Measurements from ENCODE around the gene SIPA1. TPM values are rescaled to one million over a fixed set of nuclear protein-coding genes. Genes with fewer than 3 reads are reported as not detected.

SIPA1 gene
- total RNA-seq, 1 experiment from 2014 or later = 65.4 TPM

DNA sequence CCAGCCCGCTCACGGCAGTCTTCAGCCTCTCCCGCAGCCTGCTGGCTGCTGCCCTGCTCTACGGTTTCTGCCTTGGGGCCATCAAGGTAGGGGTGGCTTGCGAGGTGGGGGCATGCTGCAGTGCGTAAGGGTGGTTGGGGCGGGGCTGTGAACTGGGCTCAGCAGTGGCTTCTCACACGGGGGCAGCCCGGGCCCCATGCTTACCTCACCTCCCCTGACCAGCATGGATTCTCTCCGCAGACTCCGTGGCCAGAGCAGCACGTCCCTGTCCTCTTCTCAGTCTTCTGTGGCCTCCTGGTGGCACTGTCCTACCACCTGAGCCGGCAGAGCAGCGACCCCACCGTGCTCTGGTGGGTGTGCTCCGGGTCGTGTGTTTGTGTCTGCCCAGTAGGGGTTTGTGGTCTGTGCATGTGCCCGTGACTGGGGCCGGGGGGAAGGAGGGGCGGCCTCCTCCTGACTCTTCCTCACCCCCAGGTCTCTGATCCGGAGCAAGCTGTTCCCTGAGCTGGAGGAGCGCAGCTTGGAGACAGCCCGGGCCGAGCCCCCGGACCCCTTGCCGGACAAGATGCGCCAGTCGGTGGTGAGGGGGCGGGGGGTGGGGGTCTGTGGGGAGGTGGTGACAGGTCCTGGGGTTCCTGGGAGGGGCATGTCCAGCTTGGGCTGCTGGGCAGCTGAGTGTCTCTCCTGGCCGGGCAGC, 12.8 kb upstream of the SIPA1 start:
- Mint-ChIP-seq H3K9me3 (no peaks in the 10 kb centered on the region), H3K27me3 (ENCODE audit: low read depth) (no peaks in the 10 kb centered on the region), H3K4me1 (no peaks in the 10 kb centered on the region), H3K36me3 (peaks cover 28% of the 10 kb centered on the region), H3K4me3 (no peak overlapping the region), H3K27ac (no peak overlapping the region)
- POLR2A ChIA-PET = no interaction called here
- TF ChIP-seq, protein P1, sequence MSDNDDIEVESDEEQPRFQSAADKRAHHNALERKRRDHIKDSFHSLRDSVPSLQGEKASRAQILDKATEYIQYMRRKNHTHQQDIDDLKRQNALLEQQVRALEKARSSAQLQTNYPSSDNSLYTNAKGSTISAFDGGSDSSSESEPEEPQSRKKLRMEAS (CRISPR knock-in tag; IDR thresholded peaks at IDR 0.05) = no peak
- no peak for TF ChIP-seq ZNF671 (CRISPR knock-in tag; IDR thresholded peaks at IDR 0.05)
- TF ChIP-seq, protein P2, sequence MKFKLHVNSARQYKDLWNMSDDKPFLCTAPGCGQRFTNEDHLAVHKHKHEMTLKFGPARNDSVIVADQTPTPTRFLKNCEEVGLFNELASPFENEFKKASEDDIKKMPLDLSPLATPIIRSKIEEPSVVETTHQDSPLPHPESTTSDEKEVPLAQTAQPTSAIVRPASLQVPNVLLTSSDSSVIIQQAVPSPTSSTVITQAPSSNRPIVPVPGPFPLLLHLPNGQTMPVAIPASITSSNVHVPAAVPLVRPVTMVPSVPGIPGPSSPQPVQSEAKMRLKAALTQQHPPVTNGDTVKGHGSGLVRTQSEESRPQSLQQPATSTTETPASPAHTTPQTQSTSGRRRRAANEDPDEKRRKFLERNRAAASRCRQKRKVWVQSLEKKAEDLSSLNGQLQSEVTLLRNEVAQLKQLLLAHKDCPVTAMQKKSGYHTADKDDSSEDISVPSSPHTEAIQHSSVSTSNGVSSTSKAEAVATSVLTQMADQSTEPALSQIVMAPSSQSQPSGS (CRISPR knock-in tag; IDR thresholded peaks at IDR 0.05; ENCODE audit: borderline replicate concordance, low read depth) = no peak
- TF ChIP-seq, protein P3, sequence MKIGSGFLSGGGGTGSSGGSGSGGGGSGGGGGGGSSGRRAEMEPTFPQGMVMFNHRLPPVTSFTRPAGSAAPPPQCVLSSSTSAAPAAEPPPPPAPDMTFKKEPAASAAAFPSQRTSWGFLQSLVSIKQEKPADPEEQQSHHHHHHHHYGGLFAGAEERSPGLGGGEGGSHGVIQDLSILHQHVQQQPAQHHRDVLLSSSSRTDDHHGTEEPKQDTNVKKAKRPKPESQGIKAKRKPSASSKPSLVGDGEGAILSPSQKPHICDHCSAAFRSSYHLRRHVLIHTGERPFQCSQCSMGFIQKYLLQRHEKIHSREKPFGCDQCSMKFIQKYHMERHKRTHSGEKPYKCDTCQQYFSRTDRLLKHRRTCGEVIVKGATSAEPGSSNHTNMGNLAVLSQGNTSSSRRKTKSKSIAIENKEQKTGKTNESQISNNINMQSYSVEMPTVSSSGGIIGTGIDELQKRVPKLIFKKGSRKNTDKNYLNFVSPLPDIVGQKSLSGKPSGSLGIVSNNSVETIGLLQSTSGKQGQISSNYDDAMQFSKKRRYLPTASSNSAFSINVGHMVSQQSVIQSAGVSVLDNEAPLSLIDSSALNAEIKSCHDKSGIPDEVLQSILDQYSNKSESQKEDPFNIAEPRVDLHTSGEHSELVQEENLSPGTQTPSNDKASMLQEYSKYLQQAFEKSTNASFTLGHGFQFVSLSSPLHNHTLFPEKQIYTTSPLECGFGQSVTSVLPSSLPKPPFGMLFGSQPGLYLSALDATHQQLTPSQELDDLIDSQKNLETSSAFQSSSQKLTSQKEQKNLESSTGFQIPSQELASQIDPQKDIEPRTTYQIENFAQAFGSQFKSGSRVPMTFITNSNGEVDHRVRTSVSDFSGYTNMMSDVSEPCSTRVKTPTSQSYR (CRISPR knock-in tag; IDR thresholded peaks at IDR 0.05) = no peak
- TF ChIP-seq NR1H2 (CRISPR knock-in tag; IDR thresholded peaks at IDR 0.05) = no peak
- TF ChIP-seq, protein P4, sequence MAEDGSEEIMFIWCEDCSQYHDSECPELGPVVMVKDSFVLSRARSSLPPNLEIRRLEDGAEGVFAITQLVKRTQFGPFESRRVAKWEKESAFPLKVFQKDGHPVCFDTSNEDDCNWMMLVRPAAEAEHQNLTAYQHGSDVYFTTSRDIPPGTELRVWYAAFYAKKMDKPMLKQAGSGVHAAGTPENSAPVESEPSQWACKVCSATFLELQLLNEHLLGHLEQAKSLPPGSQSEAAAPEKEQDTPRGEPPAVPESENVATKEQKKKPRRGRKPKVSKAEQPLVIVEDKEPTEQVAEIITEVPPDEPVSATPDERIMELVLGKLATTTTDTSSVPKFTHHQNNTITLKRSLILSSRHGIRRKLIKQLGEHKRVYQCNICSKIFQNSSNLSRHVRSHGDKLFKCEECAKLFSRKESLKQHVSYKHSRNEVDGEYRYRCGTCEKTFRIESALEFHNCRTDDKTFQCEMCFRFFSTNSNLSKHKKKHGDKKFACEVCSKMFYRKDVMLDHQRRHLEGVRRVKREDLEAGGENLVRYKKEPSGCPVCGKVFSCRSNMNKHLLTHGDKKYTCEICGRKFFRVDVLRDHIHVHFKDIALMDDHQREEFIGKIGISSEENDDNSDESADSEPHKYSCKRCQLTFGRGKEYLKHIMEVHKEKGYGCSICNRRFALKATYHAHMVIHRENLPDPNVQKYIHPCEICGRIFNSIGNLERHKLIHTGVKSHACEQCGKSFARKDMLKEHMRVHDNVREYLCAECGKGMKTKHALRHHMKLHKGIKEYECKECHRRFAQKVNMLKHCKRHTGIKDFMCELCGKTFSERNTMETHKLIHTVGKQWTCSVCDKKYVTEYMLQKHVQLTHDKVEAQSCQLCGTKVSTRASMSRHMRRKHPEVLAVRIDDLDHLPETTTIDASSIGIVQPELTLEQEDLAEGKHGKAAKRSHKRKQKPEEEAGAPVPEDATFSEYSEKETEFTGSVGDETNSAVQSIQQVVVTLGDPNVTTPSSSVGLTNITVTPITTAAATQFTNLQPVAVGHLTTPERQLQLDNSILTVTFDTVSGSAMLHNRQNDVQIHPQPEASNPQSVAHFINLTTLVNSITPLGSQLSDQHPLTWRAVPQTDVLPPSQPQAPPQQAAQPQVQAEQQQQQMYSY (CRISPR knock-in tag; IDR thresholded peaks at IDR 0.05) = no peak
- TF ChIP-seq, protein P5, sequence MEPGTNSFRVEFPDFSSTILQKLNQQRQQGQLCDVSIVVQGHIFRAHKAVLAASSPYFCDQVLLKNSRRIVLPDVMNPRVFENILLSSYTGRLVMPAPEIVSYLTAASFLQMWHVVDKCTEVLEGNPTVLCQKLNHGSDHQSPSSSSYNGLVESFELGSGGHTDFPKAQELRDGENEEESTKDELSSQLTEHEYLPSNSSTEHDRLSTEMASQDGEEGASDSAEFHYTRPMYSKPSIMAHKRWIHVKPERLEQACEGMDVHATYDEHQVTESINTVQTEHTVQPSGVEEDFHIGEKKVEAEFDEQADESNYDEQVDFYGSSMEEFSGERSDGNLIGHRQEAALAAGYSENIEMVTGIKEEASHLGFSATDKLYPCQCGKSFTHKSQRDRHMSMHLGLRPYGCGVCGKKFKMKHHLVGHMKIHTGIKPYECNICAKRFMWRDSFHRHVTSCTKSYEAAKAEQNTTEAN (CRISPR knock-in tag; IDR thresholded peaks at IDR 0.05) = no peak
- TF ChIP-seq ZNF396 (CRISPR knock-in tag; IDR thresholded peaks at IDR 0.05; ENCODE audit: borderline replicate concordance) = no peak
- ATAC-seq (no peak), DNase-seq (ENCODE audit: low spot score) (no peak)
- CTCF ChIA-PET = interaction anchor here (0.5 to 2.5 kb wide), 24 partner anchors 8 to 263 kb away, joined by 3 to 31 read pairs (median 4); partner anchors contain the start of genes FIBP, KAT5, MAP3K11 and MUS81

DNA sequence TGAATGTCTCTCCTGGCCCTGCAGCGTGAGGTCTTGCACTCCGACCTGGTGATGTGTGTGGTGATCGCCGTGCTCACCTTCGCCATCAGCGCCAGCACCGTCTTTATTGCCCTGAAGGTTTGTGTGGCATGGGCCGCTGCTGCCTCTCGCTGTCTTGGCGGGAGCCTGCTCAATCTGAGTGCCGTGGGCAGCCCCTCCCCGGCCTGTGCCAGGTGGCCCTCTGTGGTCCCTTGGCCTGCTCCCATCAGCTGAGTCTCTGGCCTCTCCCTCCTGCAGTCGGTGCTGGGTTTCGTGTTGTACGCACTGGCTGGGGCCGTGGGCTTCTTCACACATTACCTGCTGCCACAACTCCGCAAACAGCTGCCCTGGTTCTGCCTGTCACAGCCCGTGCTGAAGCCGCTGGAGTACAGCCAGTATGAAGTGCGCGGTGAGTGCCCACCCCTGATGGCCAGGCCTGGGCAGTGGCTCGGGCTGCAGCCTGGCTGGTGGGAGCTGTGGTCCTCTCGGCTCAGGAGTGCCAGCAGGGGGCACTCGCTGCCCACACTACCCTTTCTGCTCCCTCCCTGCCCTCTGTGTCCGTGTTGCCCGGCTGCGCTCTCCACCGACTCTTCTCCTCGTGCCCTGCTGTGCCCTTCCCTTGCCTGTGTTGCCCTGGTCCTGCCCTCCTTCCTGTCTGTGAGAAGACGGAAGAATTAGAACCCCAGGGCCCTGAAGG, 12.1 kb upstream of the SIPA1 start:
- ATAC-seq (peak; percentile 71), DNase-seq (ENCODE audit: low spot score) (peak; percentile 52)
- Mint-ChIP-seq H3K9me3 (no peaks in the 10 kb centered on the region), H3K36me3 (peaks cover 28% of the 10 kb centered on the region), H3K27me3 (ENCODE audit: low read depth) (no peaks in the 10 kb centered on the region), H3K4me1 (no peaks in the 10 kb centered on the region), H3K4me3 (no peak overlapping the region), H3K27ac (no peak overlapping the region)
- ChIA-PET CTCF (interaction anchor here (0.5 to 2.5 kb wide), 25 partner anchors 9 to 262 kb away, joined by 3 to 31 read pairs (median 4); partner anchors contain the start of genes FIBP, KAT5, MAP3K11 and MUS81), POLR2A (no interaction called here)
- TF ChIP-seq, protein P6, sequence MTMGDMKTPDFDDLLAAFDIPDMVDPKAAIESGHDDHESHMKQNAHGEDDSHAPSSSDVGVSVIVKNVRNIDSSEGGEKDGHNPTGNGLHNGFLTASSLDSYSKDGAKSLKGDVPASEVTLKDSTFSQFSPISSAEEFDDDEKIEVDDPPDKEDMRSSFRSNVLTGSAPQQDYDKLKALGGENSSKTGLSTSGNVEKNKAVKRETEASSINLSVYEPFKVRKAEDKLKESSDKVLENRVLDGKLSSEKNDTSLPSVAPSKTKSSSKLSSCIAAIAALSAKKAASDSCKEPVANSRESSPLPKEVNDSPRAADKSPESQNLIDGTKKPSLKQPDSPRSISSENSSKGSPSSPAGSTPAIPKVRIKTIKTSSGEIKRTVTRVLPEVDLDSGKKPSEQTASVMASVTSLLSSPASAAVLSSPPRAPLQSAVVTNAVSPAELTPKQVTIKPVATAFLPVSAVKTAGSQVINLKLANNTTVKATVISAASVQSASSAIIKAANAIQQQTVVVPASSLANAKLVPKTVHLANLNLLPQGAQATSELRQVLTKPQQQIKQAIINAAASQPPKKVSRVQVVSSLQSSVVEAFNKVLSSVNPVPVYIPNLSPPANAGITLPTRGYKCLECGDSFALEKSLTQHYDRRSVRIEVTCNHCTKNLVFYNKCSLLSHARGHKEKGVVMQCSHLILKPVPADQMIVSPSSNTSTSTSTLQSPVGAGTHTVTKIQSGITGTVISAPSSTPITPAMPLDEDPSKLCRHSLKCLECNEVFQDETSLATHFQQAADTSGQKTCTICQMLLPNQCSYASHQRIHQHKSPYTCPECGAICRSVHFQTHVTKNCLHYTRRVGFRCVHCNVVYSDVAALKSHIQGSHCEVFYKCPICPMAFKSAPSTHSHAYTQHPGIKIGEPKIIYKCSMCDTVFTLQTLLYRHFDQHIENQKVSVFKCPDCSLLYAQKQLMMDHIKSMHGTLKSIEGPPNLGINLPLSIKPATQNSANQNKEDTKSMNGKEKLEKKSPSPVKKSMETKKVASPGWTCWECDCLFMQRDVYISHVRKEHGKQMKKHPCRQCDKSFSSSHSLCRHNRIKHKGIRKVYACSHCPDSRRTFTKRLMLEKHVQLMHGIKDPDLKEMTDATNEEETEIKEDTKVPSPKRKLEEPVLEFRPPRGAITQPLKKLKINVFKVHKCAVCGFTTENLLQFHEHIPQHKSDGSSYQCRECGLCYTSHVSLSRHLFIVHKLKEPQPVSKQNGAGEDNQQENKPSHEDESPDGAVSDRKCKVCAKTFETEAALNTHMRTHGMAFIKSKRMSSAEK (CRISPR knock-in tag; IDR thresholded peaks at IDR 0.05; ENCODE audit: borderline replicate concordance) = no peak
- TF ChIP-seq ETV6 (CRISPR knock-in tag; IDR thresholded peaks at IDR 0.05) (no peak), FOXJ3 (CRISPR knock-in tag; IDR thresholded peaks at IDR 0.05; ENCODE audit: borderline replicate concordance) (no peak), SMAD4 (CRISPR knock-in tag; IDR thresholded peaks at IDR 0.05) (no peak), TP53 (CRISPR knock-in tag; IDR thresholded peaks at IDR 0.05) (no peak), ZNF423 (CRISPR knock-in tag; IDR thresholded peaks at IDR 0.05) (no peak), FOXP1 (CRISPR knock-in tag; IDR thresholded peaks at IDR 0.05; ENCODE audit: borderline replicate concordance) (0 out of 2 replicates have a peak, but pooled peaks have one; percentile 36), HMGA2 (CRISPR knock-in tag; IDR thresholded peaks at IDR 0.05) (no peak)
- TF ChIP-seq, protein P7, sequence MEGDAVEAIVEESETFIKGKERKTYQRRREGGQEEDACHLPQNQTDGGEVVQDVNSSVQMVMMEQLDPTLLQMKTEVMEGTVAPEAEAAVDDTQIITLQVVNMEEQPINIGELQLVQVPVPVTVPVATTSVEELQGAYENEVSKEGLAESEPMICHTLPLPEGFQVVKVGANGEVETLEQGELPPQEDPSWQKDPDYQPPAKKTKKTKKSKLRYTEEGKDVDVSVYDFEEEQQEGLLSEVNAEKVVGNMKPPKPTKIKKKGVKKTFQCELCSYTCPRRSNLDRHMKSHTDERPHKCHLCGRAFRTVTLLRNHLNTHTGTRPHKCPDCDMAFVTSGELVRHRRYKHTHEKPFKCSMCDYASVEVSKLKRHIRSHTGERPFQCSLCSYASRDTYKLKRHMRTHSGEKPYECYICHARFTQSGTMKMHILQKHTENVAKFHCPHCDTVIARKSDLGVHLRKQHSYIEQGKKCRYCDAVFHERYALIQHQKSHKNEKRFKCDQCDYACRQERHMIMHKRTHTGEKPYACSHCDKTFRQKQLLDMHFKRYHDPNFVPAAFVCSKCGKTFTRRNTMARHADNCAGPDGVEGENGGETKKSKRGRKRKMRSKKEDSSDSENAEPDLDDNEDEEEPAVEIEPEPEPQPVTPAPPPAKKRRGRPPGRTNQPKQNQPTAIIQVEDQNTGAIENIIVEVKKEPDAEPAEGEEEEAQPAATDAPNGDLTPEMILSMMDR (IDR thresholded peaks at IDR 0.05) = peak; percentile 28; the same call in 1 of the 2 replicates

All from WTC11 (cell line).